K562 (cell line): Measurements from ENCODE around the gene TCAF1. TPM values are rescaled to one million over a fixed set of nuclear protein-coding genes. Genes with fewer than 3 reads are reported as not detected.
A peak's percentile ranks its signal among the peaks of the same experiment; 100 is the strongest.

Experiments
- BDP1 ChIP-seq: IDR thresholded peaks from 3 replicates; pipeline ENCODE4 v1.6.1; 2011; ENCODE audit not compliant: insufficient read length, insufficient read depth
- BHLHE40 ChIP-seq: IDR thresholded peaks from 2 replicates; pipeline ENCODE4 v1.6.1; 2011; ENCODE audit warnings: low read length, improper control_type of control experiment
- FOXJ3 ChIP-seq: sonication (generic); formaldehyde crosslinking; IDR thresholded peaks from 2 replicates; pipeline ENCODE4 v1.4.0; 2020; ENCODE audit warnings: mild to moderate bottlenecking, missing genetic modification reagents
- KLF16 ChIP-seq: IDR thresholded peaks from 2 replicates; pipeline ENCODE4 v1.6.1; 2016; ENCODE audit warnings: antibody characterized with exemption
- MXI1 ChIP-seq: IDR thresholded peaks from 2 replicates; pipeline ENCODE4 v1.6.1; 2011; ENCODE audit warnings: low read depth, mild to moderate bottlenecking, improper control_type of control experiment, low read length
- NR1H2 ChIP-seq: sonication (generic); formaldehyde crosslinking; IDR thresholded peaks from 2 replicates; pipeline ENCODE4 v1.4.0; 2020; ENCODE audit warnings: mild to moderate bottlenecking, missing genetic modification reagents
- OTX1 ChIP-seq: fragments of 450-650 bp; formaldehyde crosslinking; IDR thresholded peaks from 2 replicates; pipeline ENCODE4 v1.4.0; 2022; ENCODE audit warnings: mild to moderate bottlenecking
- PPARD ChIP-seq: fragments of 250-450 bp; sonication (Bioruptor Pico); IDR thresholded peaks from 2 replicates; pipeline ENCODE4 v1.8.0; 2022; ENCODE audit warnings: inconsistent platforms, mild to moderate bottlenecking, moderate library complexity
- RAD21 ChIP-seq, 2 experiments: fragments of 250-450 bp in 1 of 2; fragments of 450-650 bp in 1 of 2; sonication (Bioruptor Pico) in 1 of 2; formaldehyde crosslinking in 1 of 2; IDR thresholded peaks in 1 of 2; conservative IDR thresholded peaks in 1 of 2; 2 replicates each; pipeline versions ENCODE4 v1.4.0 to v1.8.0; 2020 to 2022; ENCODE audit warnings: mild to moderate bottlenecking in 2 of 2, moderate library complexity in 1 of 2
- RHOXF2B ChIP-seq: fragments of 250-450 bp; sonication (Bioruptor Pico); conservative IDR thresholded peaks from 2 replicates; pipeline ENCODE4 v1.5.1; 2021
- STAG1 ChIP-seq: sonication (generic); formaldehyde crosslinking; IDR thresholded peaks from 2 replicates; pipeline ENCODE4 v1.5.0; 2020; ENCODE audit warnings: missing genetic modification reagents, borderline replicate concordance
- SUPT5H ChIP-seq: fragments of 450-650 bp; IDR thresholded peaks from 2 replicates; pipeline ENCODE4 v1.6.1; 2016
- TEAD4 ChIP-seq, 2 experiments: sonication (generic) in 1 of 2; formaldehyde crosslinking in 1 of 2; IDR thresholded peaks; 2 replicates each; pipeline versions ENCODE4 v1.6.1 to v1.8.0; 2012 to 2022; ENCODE audit warnings: borderline replicate concordance in 1 of 2, inconsistent platforms in 1 of 2, low read length in 1 of 2, mild to moderate bottlenecking in 1 of 2, missing genetic modification reagents in 1 of 2
- ZNF124 ChIP-seq: sonication (generic); formaldehyde crosslinking; IDR thresholded peaks from 2 replicates; pipeline ENCODE4 v1.8.1; 2022; ENCODE audit warnings: missing genetic modification reagents
- ZNF561 ChIP-seq: fragments of 450-650 bp; formaldehyde crosslinking; conservative IDR thresholded peaks from 2 replicates; pipeline ENCODE4 v1.4.0; 2020; ENCODE audit warnings: mild to moderate bottlenecking, moderate library complexity
- ZNF583 ChIP-seq: fragments of 250-450 bp; sonication (Bioruptor Pico); IDR thresholded peaks from 2 replicates; pipeline ENCODE4 v1.4.0; 2020
- ZNF644 ChIP-seq: fragments of 200-800 bp; sonication (Bioruptor generic); IDR thresholded peaks from 2 replicates; pipeline ENCODE4 v1.6.1; 2016; ENCODE audit warnings: low read depth, missing genetic modification characterization, missing compliant biosample characterization
- polyA plus RNA-seq, 8 experiments: library from polyadenylated mRNA; depleted of rRNA in 4 of 8; stranded (reverse) in 5 of 8; unstranded in 3 of 8; fragments of >200 nt; fragmentation: Nextera tagmentation in 2 of 8; fragmentation: Illumina TruSeq in 1 of 8; extraction: Ambion mirVana in 2 of 8; extraction: Trizol in 1 of 8; gene quantifications; 2 replicates each; pipeline versions ENCODE4 v1.2.1 to v1.2.3, GENCODE V29; 2011 to 2014; ENCODE audit warnings: inconsistent platforms in 1 of 8, missing spikeins in 1 of 8
- total RNA-seq, 7 experiments: library from RNA; depleted of rRNA in 6 of 7; stranded (reverse); fragments of >200 nt in 6 of 7; fragmentation: Illumina TruSeq in 2 of 7; extraction: Trizol in 2 of 7; gene quantifications; 2 replicates each; pipeline versions ENCODE4 v1.2.1 to v1.2.3, GENCODE V29; 2011 to 2021; ENCODE audit warnings: low replicate concordance in 1 of 7
- TF ChIP-seq, protein P1 (sequence below): fragments of 250-450 bp; sonication (Bioruptor Pico); IDR thresholded peaks from 2 replicates; pipeline ENCODE4 v1.8.0; 2021; ENCODE audit warnings: mild to moderate bottlenecking, moderate library complexity
- TF ChIP-seq, protein P2 (sequence below): fragments of 250-450 bp; sonication (Bioruptor Pico); IDR thresholded peaks from 2 replicates; pipeline ENCODE4 v1.8.0; 2022; ENCODE audit warnings: inconsistent platforms, mild to moderate bottlenecking, moderate library complexity, borderline replicate concordance
- TF ChIP-seq, protein P3 (sequence below), 2 experiments: fragments of 150-350 bp in 1 of 2; IDR thresholded peaks; 2 replicates each; pipeline ENCODE4 v1.6.1; 2012 to 2016; ENCODE audit warnings: low read depth in 2 of 2, low read length in 2 of 2, mild to moderate bottlenecking in 1 of 2, moderate library complexity in 1 of 2
- TF ChIP-seq, protein P4 (sequence below): fragments of 450-650 bp; IDR thresholded peaks from 2 replicates; pipeline ENCODE4 v1.6.1; 2017; ENCODE audit warnings: antibody characterized with exemption

Gene TCAF1
- total and polyA plus RNA-seq, 9 of the 15 experiments (the other 6 are each of a cell fraction or from before 2014, with no cell fraction given), result 6.2 to 52.2 (median 24.4) TPM

DNA sequence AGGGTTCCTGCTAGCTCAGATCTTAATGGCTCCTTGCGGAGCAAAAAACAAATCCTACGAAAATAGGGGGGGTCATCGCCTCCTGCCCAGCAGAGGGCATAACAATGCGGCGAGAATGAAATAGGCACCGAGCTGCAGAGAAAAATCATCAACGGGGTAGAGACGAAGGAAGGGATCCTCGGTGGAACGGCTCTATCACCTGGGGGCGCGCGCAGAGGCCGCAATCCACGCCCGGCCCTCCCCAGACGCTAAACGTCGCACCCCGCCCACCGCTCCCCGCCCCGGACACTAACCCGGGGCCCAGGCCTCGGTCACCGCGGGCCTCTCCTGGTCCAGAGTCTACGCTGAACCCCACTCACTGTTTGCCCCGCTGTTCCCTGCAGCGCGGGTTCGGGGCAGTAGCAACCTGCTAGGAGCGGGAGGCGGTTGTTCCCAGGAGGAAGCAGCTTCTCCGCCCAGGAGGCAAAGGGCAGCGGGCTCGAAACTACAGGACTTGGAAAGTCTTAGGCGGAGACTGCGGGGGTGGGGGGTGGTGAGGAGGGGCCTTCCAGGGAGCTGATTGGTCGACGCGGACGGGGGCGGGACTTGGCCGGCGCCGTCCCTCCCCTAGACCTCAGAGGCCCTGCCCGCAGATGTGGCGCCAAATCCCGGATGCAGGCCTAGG, at the start of gene TCAF1 (continued):
- TF ChIP-seq, protein P1, sequence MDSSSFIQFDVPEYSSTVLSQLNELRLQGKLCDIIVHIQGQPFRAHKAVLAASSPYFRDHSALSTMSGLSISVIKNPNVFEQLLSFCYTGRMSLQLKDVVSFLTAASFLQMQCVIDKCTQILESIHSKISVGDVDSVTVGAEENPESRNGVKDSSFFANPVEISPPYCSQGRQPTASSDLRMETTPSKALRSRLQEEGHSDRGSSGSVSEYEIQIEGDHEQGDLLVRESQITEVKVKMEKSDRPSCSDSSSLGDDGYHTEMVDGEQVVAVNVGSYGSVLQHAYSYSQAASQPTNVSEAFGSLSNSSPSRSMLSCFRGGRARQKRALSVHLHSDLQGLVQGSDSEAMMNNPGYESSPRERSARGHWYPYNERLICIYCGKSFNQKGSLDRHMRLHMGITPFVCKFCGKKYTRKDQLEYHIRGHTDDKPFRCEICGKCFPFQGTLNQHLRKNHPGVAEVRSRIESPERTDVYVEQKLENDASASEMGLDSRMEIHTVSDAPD, result no peak
- TF ChIP-seq ZNF644 (no peak), BHLHE40 (0 out of 2 replicates have a peak, but pooled peaks have one; percentile 3), PPARD (CRISPR knock-in tag) (no peak), RHOXF2B (0 out of 2 replicates have a peak, but pooled peaks have one; percentile 31), NR1H2 (no peak), RAD21 (CRISPR knock-in tag; conservative IDR thresholded peaks at IDR 0.05 in 1 of 2, IDR thresholded peaks at IDR 0.05 in 1 of 2) (no peak; a peak in 1 of 4 replicates), ZNF583 (no peak; the same call in 1 of the 2 replicates), TEAD4 (IDR thresholded peaks at IDR 0.05; ENCODE audit: low read length) (no peak), TEAD4 (CRISPR knock-in tag; IDR thresholded peaks at IDR 0.05; ENCODE audit: borderline replicate concordance) (no peak), OTX1 (CRISPR knock-in tag) (peak; percentile 91; the same call in 1 of the 2 replicates), KLF16 (peak; percentile 25; the same call in 1 of the 2 replicates), ZNF124 (CRISPR knock-in tag) (no peak), MXI1 (no peak), ZNF561 (CRISPR knock-in tag) (no peak), BDP1 (no peak), SUPT5H (peak; percentile 96), FOXJ3 (CRISPR knock-in tag) (no peak), STAG1 (no peak)
- TF ChIP-seq, protein P2, sequence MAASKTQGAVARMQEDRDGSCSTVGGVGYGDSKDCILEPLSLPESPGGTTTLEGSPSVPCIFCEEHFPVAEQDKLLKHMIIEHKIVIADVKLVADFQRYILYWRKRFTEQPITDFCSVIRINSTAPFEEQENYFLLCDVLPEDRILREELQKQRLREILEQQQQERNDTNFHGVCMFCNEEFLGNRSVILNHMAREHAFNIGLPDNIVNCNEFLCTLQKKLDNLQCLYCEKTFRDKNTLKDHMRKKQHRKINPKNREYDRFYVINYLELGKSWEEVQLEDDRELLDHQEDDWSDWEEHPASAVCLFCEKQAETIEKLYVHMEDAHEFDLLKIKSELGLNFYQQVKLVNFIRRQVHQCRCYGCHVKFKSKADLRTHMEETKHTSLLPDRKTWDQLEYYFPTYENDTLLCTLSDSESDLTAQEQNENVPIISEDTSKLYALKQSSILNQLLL (CRISPR knock-in tag), result no peak
- TF ChIP-seq, protein P3, sequence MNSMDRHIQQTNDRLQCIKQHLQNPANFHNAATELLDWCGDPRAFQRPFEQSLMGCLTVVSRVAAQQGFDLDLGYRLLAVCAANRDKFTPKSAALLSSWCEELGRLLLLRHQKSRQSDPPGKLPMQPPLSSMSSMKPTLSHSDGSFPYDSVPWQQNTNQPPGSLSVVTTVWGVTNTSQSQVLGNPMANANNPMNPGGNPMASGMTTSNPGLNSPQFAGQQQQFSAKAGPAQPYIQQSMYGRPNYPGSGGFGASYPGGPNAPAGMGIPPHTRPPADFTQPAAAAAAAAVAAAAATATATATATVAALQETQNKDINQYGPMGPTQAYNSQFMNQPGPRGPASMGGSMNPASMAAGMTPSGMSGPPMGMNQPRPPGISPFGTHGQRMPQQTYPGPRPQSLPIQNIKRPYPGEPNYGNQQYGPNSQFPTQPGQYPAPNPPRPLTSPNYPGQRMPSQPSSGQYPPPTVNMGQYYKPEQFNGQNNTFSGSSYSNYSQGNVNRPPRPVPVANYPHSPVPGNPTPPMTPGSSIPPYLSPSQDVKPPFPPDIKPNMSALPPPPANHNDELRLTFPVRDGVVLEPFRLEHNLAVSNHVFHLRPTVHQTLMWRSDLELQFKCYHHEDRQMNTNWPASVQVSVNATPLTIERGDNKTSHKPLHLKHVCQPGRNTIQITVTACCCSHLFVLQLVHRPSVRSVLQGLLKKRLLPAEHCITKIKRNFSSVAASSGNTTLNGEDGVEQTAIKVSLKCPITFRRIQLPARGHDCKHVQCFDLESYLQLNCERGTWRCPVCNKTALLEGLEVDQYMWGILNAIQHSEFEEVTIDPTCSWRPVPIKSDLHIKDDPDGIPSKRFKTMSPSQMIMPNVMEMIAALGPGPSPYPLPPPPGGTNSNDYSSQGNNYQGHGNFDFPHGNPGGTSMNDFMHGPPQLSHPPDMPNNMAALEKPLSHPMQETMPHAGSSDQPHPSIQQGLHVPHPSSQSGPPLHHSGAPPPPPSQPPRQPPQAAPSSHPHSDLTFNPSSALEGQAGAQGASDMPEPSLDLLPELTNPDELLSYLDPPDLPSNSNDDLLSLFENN (IDR thresholded peaks at IDR 0.05; ENCODE audit: low read depth in 2 of 2, low read length in 2 of 2), result no peak; a peak in 1 of 4 replicates
- TF ChIP-seq, protein P4, sequence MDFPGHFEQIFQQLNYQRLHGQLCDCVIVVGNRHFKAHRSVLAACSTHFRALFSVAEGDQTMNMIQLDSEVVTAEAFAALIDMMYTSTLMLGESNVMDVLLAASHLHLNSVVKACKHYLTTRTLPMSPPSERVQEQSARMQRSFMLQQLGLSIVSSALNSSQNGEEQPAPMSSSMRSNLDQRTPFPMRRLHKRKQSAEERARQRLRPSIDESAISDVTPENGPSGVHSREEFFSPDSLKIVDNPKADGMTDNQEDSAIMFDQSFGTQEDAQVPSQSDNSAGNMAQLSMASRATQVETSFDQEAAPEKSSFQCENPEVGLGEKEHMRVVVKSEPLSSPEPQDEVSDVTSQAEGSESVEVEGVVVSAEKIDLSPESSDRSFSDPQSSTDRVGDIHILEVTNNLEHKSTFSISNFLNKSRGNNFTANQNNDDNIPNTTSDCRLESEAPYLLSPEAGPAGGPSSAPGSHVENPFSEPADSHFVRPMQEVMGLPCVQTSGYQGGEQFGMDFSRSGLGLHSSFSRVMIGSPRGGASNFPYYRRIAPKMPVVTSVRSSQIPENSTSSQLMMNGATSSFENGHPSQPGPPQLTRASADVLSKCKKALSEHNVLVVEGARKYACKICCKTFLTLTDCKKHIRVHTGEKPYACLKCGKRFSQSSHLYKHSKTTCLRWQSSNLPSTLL, result no peak
- TF ChIP-seq, all 486 proteins: peak for 165
